GM21423 (cell line): ENCODE results near the gene CT45A8.
"Not testable (repeated sequence)": the region's sequence is repeated elsewhere in the genome, so short reads cannot be mapped to it uniquely, and the experiment has no call there.

Source experiments
- ATAC-seq: cut with Tn5 transposase; IDR thresholded peaks from one replicate; pipeline ENCODE4 v1.9.1; 2021; ENCODE audit warnings: mild to moderate bottlenecking, moderate library complexity; ENCODE audit not compliant: unreplicated experiment

CT45A8 gene, protein sequence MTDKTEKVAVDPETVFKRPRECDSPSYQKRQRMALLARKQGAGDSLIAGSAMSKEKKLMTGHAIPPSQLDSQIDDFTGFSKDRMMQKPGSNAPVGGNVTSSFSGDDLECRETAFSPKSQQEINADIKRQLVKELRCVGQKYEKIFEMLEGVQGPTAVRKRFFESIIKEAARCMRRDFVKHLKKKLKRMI

GRCh38 chrX:135854438-135854837 is at the start of gene CT45A8:
TSS of gene CT45A8 (minus strand) at chrX:135854538. CDS start at chrX:135850783, 3,755 bp downstream.
- not testable (repeated sequence) for ATAC-seq

GRCh38 chrX:135893294-135893817 is 39.0 kb upstream of the CT45A8 start, which contains the start of the genes CT45A10 and SAGE1:
TSS of gene CT45A10 (minus strand) at chrX:135893444. CDS start at chrX:135885344, 8,100 bp downstream.
TSS of gene SAGE1 (plus strand) at chrX:135893716. CDS start at chrX:135896243, 2,527 bp downstream.
- ATAC-seq, result no peak

DNA sequence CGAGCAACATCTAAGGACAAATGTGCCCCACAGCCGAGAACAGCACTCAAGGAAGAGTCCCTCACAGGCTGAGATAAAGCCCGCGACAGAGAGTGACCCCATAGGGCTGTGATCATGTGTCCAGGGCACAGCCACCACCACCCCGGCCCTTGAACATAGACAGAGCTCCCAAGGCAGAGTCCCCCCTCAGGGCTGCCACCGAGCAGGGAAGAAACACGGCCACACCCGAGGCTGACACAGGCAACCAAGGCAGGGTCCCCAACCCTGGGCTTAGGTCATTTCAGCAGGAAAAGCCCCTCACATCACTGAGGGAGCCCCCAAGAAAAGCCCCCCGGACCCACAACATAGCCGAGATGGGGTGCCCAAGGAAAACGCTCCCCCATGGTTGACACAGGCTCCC is 38.4 kb upstream of the CT45A8 start:
- ATAC-seq, result no peak

GRCh38 chrX:135890087-135890585 is 35.8 kb upstream of the CT45A8 start:
- no peak for ATAC-seq

DNA sequence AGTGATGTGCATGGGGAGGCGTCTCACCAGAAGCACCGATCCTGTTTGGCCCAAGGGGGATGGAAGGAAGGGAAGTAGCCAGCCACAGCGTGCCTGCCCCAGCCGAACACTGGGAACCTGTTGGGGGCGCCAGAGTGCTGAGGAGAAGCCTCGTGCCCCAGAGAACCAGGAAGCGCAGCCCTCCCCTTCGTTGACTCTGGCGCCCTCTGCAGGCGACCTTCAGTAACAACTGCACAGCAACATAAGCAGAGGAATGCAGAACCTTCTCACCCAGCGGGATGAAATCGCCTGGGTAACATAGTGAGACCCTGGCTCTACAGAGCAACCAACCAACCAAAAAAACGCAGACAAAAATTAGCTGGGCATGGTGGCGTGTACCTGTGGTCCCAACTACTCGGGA is 34.6 kb upstream of the CT45A8 start:
- ATAC-seq, result not testable (repeated sequence)

DNA sequence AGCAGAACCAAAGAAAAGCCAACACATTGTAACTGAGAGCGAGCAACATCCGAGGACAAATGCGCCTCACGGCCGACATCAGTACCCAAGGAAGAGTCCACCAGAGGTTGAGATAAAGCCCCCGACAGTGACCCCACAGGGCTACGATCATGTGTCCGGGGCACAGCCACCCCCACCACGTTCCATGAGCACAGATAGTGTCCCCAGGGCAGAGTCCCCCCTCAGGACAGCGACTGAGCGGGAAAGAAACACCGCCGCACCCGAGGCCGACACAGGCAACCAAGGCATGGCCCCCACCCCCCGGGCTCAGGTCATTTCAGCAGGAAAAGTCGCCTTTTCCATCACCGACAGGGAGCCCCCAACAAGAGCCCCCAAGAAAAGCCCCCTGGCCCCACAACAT is 33.9 kb upstream of the CT45A8 start:
- ATAC-seq, result not testable (repeated sequence)

DNA sequence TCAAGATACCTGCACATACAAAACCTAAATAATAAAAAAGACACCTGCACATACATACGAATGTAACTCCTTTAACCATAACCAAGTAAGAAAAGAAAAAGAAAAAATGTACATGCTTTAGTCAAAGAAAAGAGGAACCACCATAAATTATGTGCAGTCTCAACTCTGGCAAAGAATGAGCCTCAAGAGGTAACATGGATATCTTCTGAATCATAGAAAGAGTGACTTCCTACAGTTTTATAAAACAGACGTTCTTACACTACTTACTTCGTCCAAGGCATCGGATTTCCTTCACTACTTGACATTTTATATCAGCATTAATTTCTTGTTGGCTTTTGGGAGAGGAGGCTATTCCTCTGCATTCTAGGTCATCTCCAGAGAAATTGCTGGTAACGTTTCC is 28.4 kb upstream of the CT45A8 start:
- ATAC-seq, result not testable (repeated sequence)

DNA sequence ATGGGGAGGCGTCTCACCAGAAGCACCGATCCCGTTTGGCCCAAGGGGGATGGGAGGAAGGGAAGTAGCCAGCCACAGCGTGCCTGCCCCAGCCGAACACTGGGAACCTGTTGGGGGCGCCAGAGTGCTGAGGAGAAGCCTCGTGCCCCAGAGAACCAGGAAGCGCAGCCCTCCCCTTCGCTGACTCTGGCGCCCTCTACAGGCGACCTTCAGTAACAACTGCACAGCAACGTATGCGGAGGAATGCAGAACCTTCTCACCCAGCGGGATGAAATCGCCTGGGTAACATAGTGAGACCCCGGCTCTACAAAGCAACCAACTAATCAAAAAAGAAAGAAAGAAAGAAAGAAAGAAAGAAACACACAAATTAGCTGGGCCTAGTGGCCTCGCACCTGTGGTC is 17.4 kb upstream of the CT45A8 start, which contains the start of gene CT45A9:
CT45A9 (minus strand) TSS at position 101 of the 400 bp plus-strand sequence. CDS start 3,751 bp downstream, outside the sequence.
- not testable (repeated sequence) for ATAC-seq

GRCh38 chrX:135837180-135837579 is 17.2 kb downstream of the CT45A8 start, which contains the start of gene CT45A7:
TSS of gene CT45A7 (minus strand) at chrX:135837280. CDS start at chrX:135833533, 3,747 bp downstream.
- ATAC-seq, result not testable (repeated sequence)

DNA sequence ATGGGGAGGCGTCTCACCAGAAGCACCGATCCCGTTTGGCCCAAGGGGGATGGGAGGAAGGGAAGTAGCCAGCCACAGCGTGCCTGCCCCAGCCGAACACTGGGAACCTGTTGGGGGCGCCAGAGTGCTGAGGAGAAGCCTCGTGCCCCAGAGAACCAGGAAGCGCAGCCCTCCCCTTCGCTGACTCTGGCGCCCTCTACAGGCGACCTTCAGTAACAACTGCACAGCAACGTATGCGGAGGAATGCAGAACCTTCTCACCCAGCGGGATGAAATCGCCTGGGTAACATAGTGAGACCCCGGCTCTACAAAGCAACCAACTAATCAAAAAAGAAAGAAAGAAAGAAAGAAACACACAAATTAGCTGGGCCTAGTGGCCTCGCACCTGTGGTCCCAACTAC is 34.4 kb downstream of the CT45A8 start, which contains the start of gene CT45A2:
CT45A2 (minus strand) TSS at position 101 of the 400 bp plus-strand sequence. CDS start 3,747 bp downstream, outside the sequence.
- ATAC-seq, result not testable (repeated sequence)

GRCh38 chrX:135802687-135803086 is 51.7 kb downstream of the CT45A8 start, which contains the start of gene CT45A6:
TSS of gene CT45A6 (minus strand) at chrX:135802787. CDS start at chrX:135798993, 3,794 bp downstream.
- ATAC-seq, result not testable (repeated sequence)
